ENCODE measurements around the gene FILIP1L. TPM values are rescaled to one million over a fixed set of nuclear protein-coding genes. Genes with fewer than 3 reads are reported as not detected.

Gene FILIP1L
- polyA plus RNA-seq, 3 donors, result 0.13 to 0.40 (median 0.25) TPM

GRCh38 chr3:100079328-100079727 is 35.0 kb downstream of the FILIP1L start:
- no peaks in the 10 kb centered on the region for H3K27me3 ChIP-seq (ENCODE audit: control insufficient read depth in 2 of 2, insufficient read depth in 2 of 2, low read length in 2 of 2)
- H3K4me1 ChIP-seq (ENCODE audit: control insufficient read depth in 1 of 2, insufficient read depth in 2 of 2, low read length in 2 of 2), result peaks cover 17 to 19% of the 10 kb centered on the region in 2 donors
- H3K9me3 ChIP-seq (replicated peaks in 1 of 2; ENCODE audit: control insufficient read depth in 1 of 2, insufficient read depth in 1 of 2, low read length in 2 of 2), result no peaks in the 10 kb centered on the region
- no peak for DNase-seq
- H4K20me1 ChIP-seq (ENCODE audit: insufficient read depth, low read length), result no peaks in the 10 kb centered on the region
- Mint-ChIP-seq H3K27ac (no peak overlapping the region), H3K9me3 (peaks cover 0 to 4% (median 0%) of the 10 kb centered on the region in 7 donors), H3K36me3 (no peaks in the 10 kb centered on the region), H3K4me3 (no peak overlapping the region), H3K4me1 (peaks cover 20% of the 10 kb centered on the region), H3K27me3 (ENCODE audit: low read depth in 3 of 3) (no peaks in the 10 kb centered on the region)
- H3K4me2 ChIP-seq (replicated peaks; ENCODE audit: extremely low read depth, low read length, poor library complexity, severe bottlenecking), result no peak overlapping the region
- intact Hi-C loops (cut with micrococcal nuclease), result loop anchor here in 1 of 2 donors (10.0 kb wide), 2 partner anchors 185 to 235 kb away; partner anchors contain the start of gene TBC1D23
- no peak overlapping the region for H3K9ac ChIP-seq (ENCODE audit: insufficient read depth, low read length, poor library complexity, severe bottlenecking)
- TF ChIP-seq CTCF (IDR thresholded peaks at IDR 0.05), result no peak
- no peak overlapping the region for H2AFZ ChIP-seq (ENCODE audit: insufficient read depth, low read depth, low read length, poor library complexity, severe bottlenecking)
- no peaks in the 10 kb centered on the region for H3K79me2 ChIP-seq (ENCODE audit: insufficient read depth, low read length)
- H3K27ac ChIP-seq (ENCODE audit: low read depth in 1 of 2, low read length in 2 of 2), result no peak overlapping the region
- H3K36me3 ChIP-seq (replicated peaks in 1 of 2; ENCODE audit: control insufficient read depth in 1 of 2, insufficient read depth in 2 of 2, low read length in 2 of 2), result no peaks in the 10 kb centered on the region
- WGBS (ENCODE audit: insufficient coverage), result no CpG with 5 or more reads among the region's 1 CpG
- H3K4me3 ChIP-seq (replicated peaks in 1 of 3; ENCODE audit: low read depth in 2 of 3, low read length in 3 of 3), result no peak overlapping the region

- Histone ChIP-seq H3K27me3 (ENCODE audit: control insufficient read depth in 2 of 2, insufficient read depth in 2 of 2, low read length in 2 of 2) (no peaks in the 10 kb centered on the region), H3K79me2 (ENCODE audit: insufficient read depth, low read length) (no peaks in the 10 kb centered on the region), H2AFZ (ENCODE audit: insufficient read depth, low read depth, low read length, poor library complexity, severe bottlenecking) (no peak overlapping the region), H3K4me3 (replicated peaks in 1 of 3; ENCODE audit: low read depth in 2 of 3, low read length in 3 of 3) (no peak overlapping the region), H3K36me3 (replicated peaks in 1 of 2; ENCODE audit: control insufficient read depth in 1 of 2, insufficient read depth in 2 of 2, low read length in 2 of 2) (no peaks in the 10 kb centered on the region), H3K4me1 (ENCODE audit: control insufficient read depth in 1 of 2, insufficient read depth in 2 of 2, low read length in 2 of 2) (peaks cover 35 to 38% of the 10 kb centered on the region in 2 donors), H3K9me3 (replicated peaks in 1 of 2; ENCODE audit: control insufficient read depth in 1 of 2, insufficient read depth in 1 of 2, low read length in 2 of 2) (no peaks in the 10 kb centered on the region), H4K20me1 (ENCODE audit: insufficient read depth, low read length) (no peaks in the 10 kb centered on the region), H3K9ac (ENCODE audit: insufficient read depth, low read length, poor library complexity, severe bottlenecking) (no peak overlapping the region), H3K27ac (ENCODE audit: low read depth in 1 of 2, low read length in 2 of 2) (no peak overlapping the region), H3K4me2 (replicated peaks; ENCODE audit: extremely low read depth, low read length, poor library complexity, severe bottlenecking) (no peak overlapping the region)
- DNase-seq, result no peak
- Mint-ChIP-seq H3K4me3 (no peak overlapping the region), H3K9me3 (peaks cover 0 to 4% (median 0%) of the 10 kb centered on the region in 7 donors), H3K4me1 (peaks cover 41% of the 10 kb centered on the region), H3K27me3 (ENCODE audit: low read depth in 3 of 3) (no peaks in the 10 kb centered on the region), H3K36me3 (no peaks in the 10 kb centered on the region), H3K27ac (no peak overlapping the region)
- intact Hi-C loops (cut with micrococcal nuclease), result loop anchor here in 1 of 2 donors (10.0 kb wide), 2 partner anchors 188 to 232 kb away; partner anchors contain the start of gene TBC1D23
- TF ChIP-seq CTCF (IDR thresholded peaks at IDR 0.05), result no peak
- 96% methylated on average over 4 of the region's 7 CpGs for WGBS (ENCODE audit: insufficient coverage)
Measured at GRCh38 chr3:100076731-100077529, 37.4 kb downstream of the FILIP1L start.

Measured in CD14-positive monocyte (primary cell).